ENCODE results near the gene HRH1. TPM values are rescaled to one million over a fixed set of nuclear protein-coding genes. Genes with fewer than 3 reads are reported as not detected.
"Not testable (repeated sequence)": the region's sequence is repeated elsewhere in the genome, so short reads cannot be mapped to it uniquely, and the experiment has no call there.

Gene HRH1
- total RNA-seq, 2 experiments from 2014 or later, result not detected

DNA sequence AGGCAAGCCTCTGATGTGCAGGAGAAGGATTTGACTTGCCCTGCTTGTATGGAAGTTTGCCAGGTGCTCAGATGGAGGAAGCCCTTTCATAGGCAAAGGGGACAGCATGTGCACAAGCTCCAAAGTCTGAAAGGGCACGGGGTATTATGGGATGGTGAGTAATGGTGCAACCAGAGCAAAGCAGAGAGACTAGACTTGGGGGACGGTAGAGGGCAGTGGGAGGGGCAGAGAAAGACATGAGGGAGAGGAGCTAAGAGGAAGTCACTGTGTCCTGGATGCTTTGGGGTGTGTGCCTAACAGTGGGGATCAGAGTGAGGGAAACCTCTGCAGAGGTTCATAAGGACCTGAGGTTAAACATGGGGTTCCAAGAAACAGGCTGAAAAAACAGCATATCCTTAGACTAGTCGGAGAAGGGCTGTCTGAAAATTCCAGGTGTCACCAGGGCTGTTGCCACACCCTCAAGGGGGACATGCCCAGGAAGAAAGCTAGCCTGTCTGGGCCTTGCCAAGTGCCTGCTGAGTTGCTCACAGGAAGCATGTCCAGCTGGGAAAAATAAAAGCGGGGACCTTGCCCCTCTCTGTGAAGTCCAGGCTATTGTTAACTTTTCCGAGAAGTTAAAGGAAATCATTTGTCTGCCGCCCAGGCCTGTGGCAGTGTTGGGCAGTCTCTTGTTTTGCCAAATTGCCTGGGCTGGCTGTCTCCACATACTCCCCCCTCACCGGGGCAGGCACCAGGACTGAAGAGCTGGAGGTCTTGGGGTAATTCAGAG, 47.1 kb downstream of the HRH1 start:
- DNase-seq (no peak), ATAC-seq (ENCODE audit: poor library complexity) (no peak)
- Histone ChIP-seq H3K27ac (ENCODE audit: low read depth in 1 of 2, low read length in 2 of 2) (no peak overlapping the region), H3K27me3 (ENCODE audit: control insufficient read depth in 1 of 2, insufficient read depth in 2 of 2, low read length in 2 of 2) (peaks cover 0 to 9% of the 10 kb centered on the region in 2 experiments), H3K36me3 (ENCODE audit: insufficient read depth, low read length) (no peaks in the 10 kb centered on the region), H3K9me3 (ENCODE audit: control insufficient read depth in 1 of 2, insufficient read depth in 1 of 2, low read length in 2 of 2) (no peaks in the 10 kb centered on the region), H3K4me3 (ENCODE audit: low read length) (no peak overlapping the region), H3K4me1 (ENCODE audit: insufficient read depth, low read length) (no peaks in the 10 kb centered on the region)
- Mint-ChIP-seq H3K36me3 (ENCODE audit: low read depth) (no peaks in the 10 kb centered on the region), H3K4me3 (no peak overlapping the region), H3K27ac (no peak overlapping the region), H3K27me3 (peaks cover 26% of the 10 kb centered on the region), H3K4me1 (ENCODE audit: low read depth) (no peaks in the 10 kb centered on the region), H3K9me3 (no peaks in the 10 kb centered on the region)
- intact Hi-C loops (cut with DNase I, micrococcal nuclease), result no loop called here
- POLR2A ChIA-PET, result no interaction called here
- no peak for TF ChIP-seq CTCF (IDR thresholded peaks at IDR 0.05)
- CTCF ChIA-PET, result no interaction called here

- H3K4me1 Mint-ChIP-seq (ENCODE audit: low read depth), result no peaks in the 10 kb centered on the region
- no peaks in the 10 kb centered on the region for H3K36me3 Mint-ChIP-seq (ENCODE audit: low read depth)
- no peak for ATAC-seq (ENCODE audit: poor library complexity)
- H3K9me3 Mint-ChIP-seq, result no peaks in the 10 kb centered on the region
- H3K27ac ChIP-seq (ENCODE audit: low read depth in 1 of 2, low read length in 2 of 2), result no peak overlapping the region
- TF ChIP-seq CTCF (IDR thresholded peaks at IDR 0.05), result no peak
- H3K9me3 ChIP-seq (ENCODE audit: control insufficient read depth in 1 of 2, insufficient read depth in 1 of 2, low read length in 2 of 2), result no peaks in the 10 kb centered on the region
- POLR2A ChIA-PET, result no interaction called here
- no peak overlapping the region for H3K27ac Mint-ChIP-seq
- no peak overlapping the region for H3K4me3 Mint-ChIP-seq
- no peak for DNase-seq
- no peaks in the 10 kb centered on the region for H3K4me1 ChIP-seq (ENCODE audit: insufficient read depth, low read length)
- no peaks in the 10 kb centered on the region for H3K36me3 ChIP-seq (ENCODE audit: insufficient read depth, low read length)
- H3K27me3 ChIP-seq (ENCODE audit: control insufficient read depth in 1 of 2, insufficient read depth in 2 of 2, low read length in 2 of 2), result peaks cover 0 to 6% of the 10 kb centered on the region in 2 experiments
- CTCF ChIA-PET, result no interaction called here
- intact Hi-C loops (cut with DNase I, micrococcal nuclease), result no loop called here
- H3K27me3 Mint-ChIP-seq, result peaks cover 22% of the 10 kb centered on the region
- H3K4me3 ChIP-seq (ENCODE audit: low read length), result no peak overlapping the region
Measured at GRCh38 chr3:11203961-11204360, 49.7 kb downstream of the HRH1 start.

DNA sequence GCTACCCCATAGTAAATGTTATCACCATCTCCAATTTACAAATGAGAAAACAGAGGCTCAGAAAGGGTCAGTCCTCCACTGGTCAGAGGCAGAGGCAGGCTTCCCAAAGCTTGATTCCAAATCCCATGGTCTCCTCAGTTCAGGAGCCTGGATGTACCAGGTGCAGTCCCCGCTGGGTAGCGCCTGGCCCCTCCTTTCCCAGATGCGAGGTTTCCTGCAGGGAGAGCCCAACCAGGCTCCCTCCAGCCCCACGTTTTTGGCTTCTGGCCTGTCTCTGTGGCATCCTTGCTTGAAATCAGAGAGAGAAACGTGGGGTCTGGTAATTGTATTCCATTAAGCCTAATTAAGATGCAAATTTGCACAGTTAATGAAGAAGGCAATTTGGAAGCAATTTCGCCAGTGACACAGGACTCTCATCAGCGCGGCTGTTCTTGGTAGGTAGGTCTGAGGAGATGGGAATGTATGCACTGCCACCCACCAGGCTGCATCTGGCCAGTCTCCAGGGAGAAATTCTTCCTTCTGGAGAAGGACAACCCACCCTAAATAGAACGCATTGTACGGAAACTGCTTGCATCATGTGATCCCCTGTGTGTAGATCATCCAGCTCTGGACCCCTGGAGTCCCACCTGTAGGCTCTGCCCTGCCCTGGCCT, 50.5 kb downstream of the HRH1 start:
- no peaks in the 10 kb centered on the region for H3K9me3 ChIP-seq (ENCODE audit: control insufficient read depth in 1 of 2, insufficient read depth in 1 of 2, low read length in 2 of 2)
- H3K27ac ChIP-seq (ENCODE audit: low read depth in 1 of 2, low read length in 2 of 2), result no peak overlapping the region
- DNase-seq (no peak), ATAC-seq (ENCODE audit: poor library complexity) (no peak)
- no peak overlapping the region for H3K4me3 ChIP-seq (ENCODE audit: low read length)
- H3K27ac Mint-ChIP-seq, result no peak overlapping the region
- H3K27me3 ChIP-seq (ENCODE audit: control insufficient read depth in 1 of 2, insufficient read depth in 2 of 2, low read length in 2 of 2), result peaks cover 0 to under 1% of the 10 kb centered on the region in 2 experiments
- H3K4me3 Mint-ChIP-seq, result no peak overlapping the region
- no peaks in the 10 kb centered on the region for H3K36me3 ChIP-seq (ENCODE audit: insufficient read depth, low read length)
- no peaks in the 10 kb centered on the region for H3K36me3 Mint-ChIP-seq (ENCODE audit: low read depth)
- TF ChIP-seq CTCF (IDR thresholded peaks at IDR 0.05), result no peak
- POLR2A ChIA-PET, result no interaction called here
- H3K4me1 Mint-ChIP-seq (ENCODE audit: low read depth), result no peaks in the 10 kb centered on the region
- H3K27me3 Mint-ChIP-seq, result peaks cover 16% of the 10 kb centered on the region
- H3K9me3 Mint-ChIP-seq, result no peaks in the 10 kb centered on the region
- H3K4me1 ChIP-seq (ENCODE audit: insufficient read depth, low read length), result no peaks in the 10 kb centered on the region
- intact Hi-C loops (cut with DNase I, micrococcal nuclease), result no loop called here
- CTCF ChIA-PET, result no interaction called here

- H3K36me3 ChIP-seq (ENCODE audit: insufficient read depth, low read length); intact Hi-C loops (cut with DNase I, micrococcal nuclease); H3K4me3 ChIP-seq (ENCODE audit: low read length); CTCF ChIA-PET; H3K9me3 ChIP-seq (ENCODE audit: control insufficient read depth in 1 of 2, insufficient read depth in 1 of 2, low read length in 2 of 2); DNase-seq; ATAC-seq (ENCODE audit: poor library complexity); H3K4me1 ChIP-seq (ENCODE audit: insufficient read depth, low read length); H3K4me1 Mint-ChIP-seq (ENCODE audit: low read depth); H3K4me3 Mint-ChIP-seq; H3K27ac Mint-ChIP-seq; H3K9me3 Mint-ChIP-seq; H3K36me3 Mint-ChIP-seq (ENCODE audit: low read depth); H3K27ac ChIP-seq (ENCODE audit: low read depth in 1 of 2, low read length in 2 of 2); POLR2A ChIA-PET; H3K27me3 ChIP-seq (ENCODE audit: control insufficient read depth in 1 of 2, insufficient read depth in 2 of 2, low read length in 2 of 2): not testable (repeated sequence)
- H3K27me3 Mint-ChIP-seq, result peaks cover 16% of the 10 kb centered on the region
Measured at GRCh38 chr3:11205881-11206280, 51.6 kb downstream of the HRH1 start.

Measured in CD4-positive, alpha-beta T cell (primary cell).